K562 (cell line): ENCODE results near the gene ACO2. TPM values are rescaled to one million over a fixed set of nuclear protein-coding genes. Genes with fewer than 3 reads are reported as not detected.
A peak's percentile ranks its signal among the peaks of the same experiment; 100 is the strongest.

Source experiments
- ATF7 ChIP-seq: fragments of 450-650 bp; IDR thresholded peaks from 2 replicates; pipeline ENCODE4 v1.7.1; 2014; ENCODE audit warnings: mild to moderate bottlenecking, moderate library complexity
- CEBPZ ChIP-seq: fragments of 150-350 bp; IDR thresholded peaks from 2 replicates; pipeline ENCODE4 v1.6.1; 2014; ENCODE audit warnings: low read depth, mild to moderate bottlenecking, low read length, borderline replicate concordance
- CREB1 ChIP-seq, 2 experiments: sonication (generic) in 1 of 2; formaldehyde crosslinking in 1 of 2; IDR thresholded peaks; 2 replicates each; pipeline versions ENCODE4 v1.6.1 to v1.8.0; 2012 to 2022; ENCODE audit warnings: inconsistent platforms in 1 of 2, mild to moderate bottlenecking in 1 of 2, missing genetic modification reagents in 1 of 2, moderate library complexity in 1 of 2
- CTBP1 ChIP-seq: fragments of 450-650 bp; IDR thresholded peaks from 2 replicates; pipeline ENCODE4 v1.6.1; 2016; ENCODE audit warnings: borderline replicate concordance
- FOS ChIP-seq: IDR thresholded peaks from 3 replicates; pipeline ENCODE4 v1.6.1; 2011; ENCODE audit not compliant: insufficient read length; ENCODE audit errors: extremely low read depth
- GABPB2 ChIP-seq: fragments of 250-450 bp; sonication (Bioruptor Pico); conservative IDR thresholded peaks from 2 replicates; pipeline ENCODE4 v1.5.1; 2021; ENCODE audit warnings: mild to moderate bottlenecking
- HNRNPK ChIP-seq: fragments of 200-400 bp; formaldehyde crosslinking; IDR thresholded peaks from one replicate; pipeline ENCODE4 v1.6.1; 2018; ENCODE audit warnings: mild to moderate bottlenecking, low read depth, low read length; ENCODE audit not compliant: poor library complexity, severe bottlenecking
- L3MBTL2 ChIP-seq: fragments of 450-650 bp; IDR thresholded peaks from 2 replicates; pipeline ENCODE4 v1.6.1; 2016; ENCODE audit warnings: mild to moderate bottlenecking, moderate library complexity
- MTA3 ChIP-seq: fragments of 450-650 bp; formaldehyde crosslinking; IDR thresholded peaks from 2 replicates; pipeline ENCODE4 v1.6.1; 2017; ENCODE audit warnings: mild to moderate bottlenecking, borderline replicate concordance
- NKRF ChIP-seq: fragments of 450-650 bp; IDR thresholded peaks from 2 replicates; pipeline ENCODE4 v1.6.1; 2016; ENCODE audit warnings: borderline replicate concordance
- NR1H2 ChIP-seq: sonication (generic); formaldehyde crosslinking; IDR thresholded peaks from 2 replicates; pipeline ENCODE4 v1.4.0; 2020; ENCODE audit warnings: mild to moderate bottlenecking, missing genetic modification reagents
- POLR2A ChIP-seq: fragments of 450-650 bp; conservative IDR thresholded peaks from 2 replicates; pipeline ENCODE4 v1.6.1; 2016
- RERE ChIP-seq: sonication (generic); formaldehyde crosslinking; IDR thresholded peaks from 2 replicates; pipeline ENCODE4 v1.8.0; 2023; ENCODE audit warnings: missing genetic modification reagents, mild to moderate bottlenecking, borderline replicate concordance
- VEZF1 ChIP-seq: fragments of 200-800 bp; sonication (Bioruptor generic); IDR thresholded peaks from 2 replicates; pipeline ENCODE4 v1.6.1; 2017; ENCODE audit warnings: missing genetic modification characterization, missing compliant biosample characterization
- ZNF239 ChIP-seq: fragments of 250-450 bp; sonication (Bioruptor Pico); IDR thresholded peaks from 2 replicates; pipeline ENCODE4 v1.4.0; 2020; ENCODE audit warnings: mild to moderate bottlenecking
- ZNF3 ChIP-seq: fragments of 250-450 bp; sonication (Bioruptor Pico); IDR thresholded peaks from 2 replicates; pipeline ENCODE4 v1.5.0; 2021; ENCODE audit warnings: mild to moderate bottlenecking, moderate library complexity
- polyA plus RNA-seq, 8 experiments: library from polyadenylated mRNA; depleted of rRNA in 4 of 8; stranded (reverse) in 5 of 8; unstranded in 3 of 8; fragments of >200 nt; fragmentation: Nextera tagmentation in 2 of 8; fragmentation: Illumina TruSeq in 1 of 8; extraction: Ambion mirVana in 2 of 8; extraction: Trizol in 1 of 8; gene quantifications; 2 replicates each; pipeline versions ENCODE4 v1.2.1 to v1.2.3, GENCODE V29; 2011 to 2014; ENCODE audit warnings: inconsistent platforms in 1 of 8, missing spikeins in 1 of 8
- total RNA-seq, 7 experiments: library from RNA; depleted of rRNA in 6 of 7; stranded (reverse); fragments of >200 nt in 6 of 7; fragmentation: Illumina TruSeq in 2 of 7; extraction: Trizol in 2 of 7; gene quantifications; 2 replicates each; pipeline versions ENCODE4 v1.2.1 to v1.2.3, GENCODE V29; 2011 to 2021; ENCODE audit warnings: low replicate concordance in 1 of 7

ACO2 gene
- total and polyA plus RNA-seq, 9 of the 15 experiments (the other 6 are each of a cell fraction or from before 2014, with no cell fraction given) = 16.2 to 119 (median 43.2) TPM

GRCh38 chr22:41448189-41448808, 20.6 kb upstream of the ACO2 start (continued):
- TF ChIP-seq L3MBTL2 = peak; percentile 19; the same call in 1 of the 2 replicates
- TF ChIP-seq CREB1 (IDR thresholded peaks at IDR 0.05) = peak; percentile 84
- TF ChIP-seq CREB1 (CRISPR knock-in tag; IDR thresholded peaks at IDR 0.05) = peak; percentile 78
- TF ChIP-seq POLR2A = peak; percentile 63
- TF ChIP-seq RERE (CRISPR knock-in tag) = no peak
- peak; percentile 37; the same call in 1 of the 2 replicates for TF ChIP-seq ATF7
- TF ChIP-seq NKRF = peak; percentile 72
- 0 out of 2 replicates have a peak, but pooled peaks have one; percentile 8 for TF ChIP-seq CTBP1
- TF ChIP-seq ZNF3 (CRISPR knock-in tag) = no peak
- TF ChIP-seq MTA3 = no peak
- peak; percentile 51 for TF ChIP-seq FOS
- no peak for TF ChIP-seq NR1H2
- TF ChIP-seq VEZF1 = peak; percentile 98
- TF ChIP-seq CEBPZ = no peak
- TF ChIP-seq ZNF239 (CRISPR knock-in tag) = no peak
- no peak for TF ChIP-seq HNRNPK
- TF ChIP-seq GABPB2 = no peak
